Right ventricle myocardium inferior (tissue), 1 donor: ENCODE results near the gene JMJD7. TPM values are rescaled to one million over a fixed set of nuclear protein-coding genes. Genes with fewer than 3 reads are reported as not detected.
"Not testable (repeated sequence)": the region's sequence is repeated elsewhere in the genome, so short reads cannot be mapped to it uniquely, and the experiment has no call there.

ENCODE experiments used
- ATAC-seq: fragments of 200-7000 bp; cut with Tn5 transposase; one replicate; pipeline ENCODE4 v1.9.1; 2020; ENCODE audit warnings: mild to moderate bottlenecking, moderate library complexity
- DNase-seq: peaks from one replicate; pipeline ENCODE4 v3.0.0; 2021; ENCODE audit errors: missing footprints
- intact Hi-C: fragments of 100-400 bp; cut with DNase I; formaldehyde crosslinking; loops from one replicate; pipeline ENCODE4 v1.11.0; 2022
- total RNA-seq: library from RNA; stranded (reverse); fragmentation: NEBNext Ultra II Directional; extraction: Animal tissue kit (Norgen Biotek cat#: 25700); gene quantifications from one replicate; pipeline ENCODE4 v1.2.1, GENCODE V29; 2021
- donor health status: DM: no; HTN: yes; CAD: no; lungs with severe emphysema.

The JMJD7 gene
- total RNA-seq, 1 donor from 2014 or later = 12.6 TPM

GRCh38 chr15:41814534-41814933, 13.4 kb upstream of the JMJD7 start:
- intact Hi-C loops = loop anchor here (5.0 kb wide), 2 partner anchors 212 to 257 kb away; partner anchors contain the start of gene TYRO3
- no peak for ATAC-seq
- peak; percentile 30 for DNase-seq

GRCh38 chr15:41816788-41817187, 11.1 kb upstream of the JMJD7 start:
- DNase-seq (peak; percentile 34), ATAC-seq (no peak)
- intact Hi-C loops = no loop called here

GRCh38 chr15:41817327-41817726, 10.6 kb upstream of the JMJD7 start:
- DNase-seq (peak; percentile 32), ATAC-seq (no peak)
- intact Hi-C loops = no loop called here

GRCh38 chr15:41817781-41818180, 10.1 kb upstream of the JMJD7 start:
- intact Hi-C loops = no loop called here
- DNase-seq (no peak), ATAC-seq (no peak)

- DNase-seq (no peak), ATAC-seq (no peak)
- intact Hi-C loops = no loop called here
These were observed 8.3 kb upstream of the JMJD7 start for GRCh38 chr15:41819455-41820050.

- no peak for ATAC-seq
- intact Hi-C loops = no loop called here
- peak; percentile 13 for DNase-seq
These were observed 7.0 kb upstream of the JMJD7 start for GRCh38 chr15:41820791-41821423.

- peak; percentile 34 for DNase-seq
- no peak for ATAC-seq
- intact Hi-C loops = no loop called here
These were observed 6.1 kb upstream of the JMJD7 start for GRCh38 chr15:41821831-41822230.

GRCh38 chr15:41822471-41822870, 5.4 kb upstream of the JMJD7 start:
- intact Hi-C loops = no loop called here
- ATAC-seq (no peak), DNase-seq (no peak)

- intact Hi-C loops = no loop called here
- ATAC-seq = no peak
- no peak for DNase-seq
These were observed 4.9 kb upstream of the JMJD7 start for GRCh38 chr15:41822957-41823356.

GRCh38 chr15:41823502-41823901, 4.4 kb upstream of the JMJD7 start:
- ATAC-seq (no peak), DNase-seq (peak; percentile 46)
- intact Hi-C loops = no loop called here

GRCh38 chr15:41824062-41824745, 3.7 kb upstream of the JMJD7 start:
- peak; percentile 32 for DNase-seq
- intact Hi-C loops = no loop called here
- no peak for ATAC-seq

GRCh38 chr15:41825145-41825544, 2.7 kb upstream of the JMJD7 start:
- DNase-seq = peak; percentile 46
- no peak for ATAC-seq
- intact Hi-C loops = loop anchor here (5.0 kb wide), 1 partner anchor 147 kb away; the partner anchor contains the start of gene EHD4

- intact Hi-C loops = loop anchor here (5.0 kb wide), 1 partner anchor 146 kb away; the partner anchor contains the start of gene EHD4
- DNase-seq (peak; percentile 48), ATAC-seq (no peak)
These were observed 2.0 kb upstream of the JMJD7 start for GRCh38 chr15:41825572-41826535.

- ATAC-seq (peak; percentile 11), DNase-seq (peak; percentile 74)
- intact Hi-C loops = loop anchor here (5.0 kb wide), 1 partner anchor 145 kb away; the partner anchor contains the start of gene EHD4
These were observed 507 bp upstream of the JMJD7 start for GRCh38 chr15:41827290-41827879.

- no peak for DNase-seq
- intact Hi-C loops = loop anchor here (2.0 to 5.0 kb wide), 2 partner anchors 66 to 144 kb away; partner anchors contain the start of genes EHD4 and SPTBN5
- no peak for ATAC-seq
These were observed 882 bp downstream of the JMJD7 start for GRCh38 chr15:41828807-41829141.

GRCh38 chr15:41829959-41830646, 2.2 kb downstream of the JMJD7 start:
- DNase-seq = peak; percentile 68
- intact Hi-C loops = loop anchor here (2.0 to 5.0 kb wide), 2 partner anchors 65 to 142 kb away; partner anchors contain the start of genes EHD4 and SPTBN5
- ATAC-seq = no peak

GRCh38 chr15:41831291-41831690, 3.4 kb downstream of the JMJD7 start:
- DNase-seq, intact Hi-C loops, ATAC-seq: not testable (repeated sequence)

GRCh38 chr15:41832208-41832607, 4.3 kb downstream of the JMJD7 start:
- ATAC-seq = no peak
- intact Hi-C loops = no loop called here

More at GRCh38 chr15:41832208-41832607, 4.3 kb downstream of the JMJD7 start:
- DNase-seq = no peak
